Loucy (cell line): ENCODE measurements around the gene MACROH2A2.

Experiments used
- CTCF ChIP-seq: fragments of 200-600 bp; sonication (generic); conservative IDR thresholded peaks from 2 replicates; pipeline ENCODE4 v1.5.1; 2014; ENCODE audit warnings: mild to moderate bottlenecking, antibody characterized with exemption, low read length
- EZH2phosphoT487 ChIP-seq: fragments of 200-600 bp; IDR thresholded peaks from 2 replicates; pipeline ENCODE4 v1.6.1; 2018; ENCODE audit warnings: antibody characterized with exemption, mild to moderate bottlenecking, moderate library complexity, borderline replicate concordance

DNA sequence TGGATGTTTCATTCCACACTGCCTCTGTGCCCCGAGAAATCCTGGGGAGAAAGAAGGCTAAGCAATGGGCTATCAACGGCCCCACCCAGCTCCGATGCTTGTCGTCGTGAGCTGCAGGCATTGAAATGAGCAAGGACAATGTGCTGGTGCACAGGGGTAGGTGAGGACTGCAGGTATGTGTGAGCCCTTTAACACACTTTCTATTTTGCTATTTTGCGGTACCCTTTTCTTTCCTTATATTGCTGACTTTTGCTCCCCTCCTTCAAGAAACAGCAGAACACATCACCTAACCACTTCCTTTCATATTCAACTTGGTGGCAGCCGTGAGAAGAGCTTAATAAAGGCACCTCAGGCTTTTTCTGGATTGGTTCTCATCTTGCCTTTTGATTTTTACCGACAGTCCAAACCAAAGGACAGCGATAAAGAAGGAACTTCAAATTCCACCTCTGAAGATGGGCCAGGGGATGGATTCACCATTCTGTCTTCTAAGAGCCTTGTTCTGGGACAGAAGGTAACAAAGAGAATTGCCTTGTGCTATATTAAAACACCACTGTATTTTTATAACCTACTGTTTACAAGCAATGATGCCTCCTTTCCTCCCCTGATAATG, 40.8 kb downstream of the MACROH2A2 start:
- TF ChIP-seq CTCF: no peak
- TF ChIP-seq EZH2phosphoT487: no peak
